ENCODE measurements around the gene DDX51.
A peak's percentile ranks its signal among the peaks of the same experiment; 100 is the strongest.
"Not testable (repeated sequence)": the region's sequence is repeated elsewhere in the genome, so short reads cannot be mapped to it uniquely, and the experiment has no call there.

DDX51 gene

DNA sequence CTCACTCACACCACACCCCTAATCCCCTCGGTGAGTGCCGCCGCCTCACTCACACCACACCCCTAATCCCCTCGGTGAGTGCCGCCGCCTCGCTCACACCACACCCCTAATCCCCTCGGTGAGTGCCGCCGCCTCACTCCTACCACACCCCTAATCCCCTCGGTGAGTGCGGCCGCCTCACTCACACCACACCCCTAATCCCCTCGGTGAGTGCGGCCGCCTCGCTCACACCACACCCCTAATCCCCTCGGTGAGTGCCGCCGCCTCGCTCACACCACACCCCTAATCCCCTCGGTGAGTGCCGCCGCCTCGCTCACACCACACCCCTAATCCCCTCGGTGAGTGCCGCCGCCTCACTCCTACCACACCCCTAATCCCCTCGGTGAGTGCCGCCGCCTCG, 5.4 kb upstream of the DDX51 start:
- not testable (repeated sequence) for H3K27me3 ChIP-seq (ENCODE audit: insufficient read depth, low read length); H3K4me3 ChIP-seq (ENCODE audit: low read length); H3K9me3 ChIP-seq (ENCODE audit: low read length); H2AFZ ChIP-seq (ENCODE audit: low read depth, low read length)
- peaks cover 14% of the 10 kb centered on the region for H3K4me1 ChIP-seq (ENCODE audit: insufficient read depth, low read length)
- H3K36me3 ChIP-seq (ENCODE audit: insufficient read depth, low read length): peaks cover 29% of the 10 kb centered on the region

- no peak overlapping the region for H3K4me3 ChIP-seq (ENCODE audit: low read length)
- H3K36me3 ChIP-seq (ENCODE audit: insufficient read depth, low read length): peaks cover 29% of the 10 kb centered on the region
- peaks cover 8% of the 10 kb centered on the region for H3K4me1 ChIP-seq (ENCODE audit: insufficient read depth, low read length)
- peaks cover 2% of the 10 kb centered on the region for H3K9me3 ChIP-seq (ENCODE audit: low read length)
- no peak overlapping the region for H2AFZ ChIP-seq (ENCODE audit: low read depth, low read length)
- H3K27me3 ChIP-seq (ENCODE audit: insufficient read depth, low read length): no peaks in the 10 kb centered on the region
These were observed 4.4 kb upstream of the DDX51 start for GRCh38 chr12:132148368-132149045.

DNA sequence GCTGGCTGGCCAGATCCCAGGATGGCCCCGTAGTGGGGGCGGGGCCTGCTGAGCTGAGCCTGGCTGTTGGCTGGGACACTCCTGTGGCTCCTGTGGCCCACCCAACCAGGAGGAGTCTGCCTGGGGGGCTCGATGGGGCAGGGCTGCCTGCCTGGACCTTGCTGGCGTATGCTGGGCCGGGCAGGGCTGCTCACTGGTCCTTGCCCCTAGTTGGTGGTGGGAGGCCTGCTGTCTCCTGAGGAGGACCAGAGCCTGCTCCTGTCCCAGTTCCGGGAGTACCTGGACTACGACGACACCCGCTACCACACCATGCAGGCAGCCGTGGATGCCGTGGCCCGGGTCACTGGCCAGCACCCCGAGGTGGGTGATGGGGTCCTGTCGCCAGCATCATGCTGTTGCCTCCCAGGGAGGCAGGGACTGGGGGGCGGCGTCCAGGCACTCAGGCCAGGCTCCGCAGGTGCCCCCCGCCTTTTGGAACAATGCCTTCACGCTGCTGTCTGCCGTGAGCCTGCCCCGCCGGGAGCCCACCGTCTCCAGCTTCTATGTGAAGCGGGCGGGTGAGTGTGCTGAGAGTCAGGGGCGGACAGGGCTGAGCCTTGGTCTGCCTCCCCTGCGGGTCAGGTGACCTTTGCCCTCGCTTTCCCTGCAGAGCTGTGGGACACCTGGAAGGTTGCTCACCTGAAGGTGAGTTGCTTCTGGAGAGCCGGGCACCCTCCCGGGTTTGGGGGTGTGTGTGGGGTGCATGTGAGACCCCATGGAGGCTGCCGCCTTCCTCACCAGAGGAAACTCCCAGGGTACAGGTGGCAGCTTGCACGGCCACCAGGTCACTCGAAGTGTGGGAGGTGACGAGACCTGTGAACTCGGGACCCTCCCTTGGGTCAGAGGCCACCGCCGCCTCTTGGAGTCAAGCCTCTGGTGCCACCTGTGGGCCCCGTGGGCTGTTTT, 3.6 kb upstream of the DDX51 start:
- H2AFZ ChIP-seq (ENCODE audit: low read depth, low read length): no peak overlapping the region

DNA sequence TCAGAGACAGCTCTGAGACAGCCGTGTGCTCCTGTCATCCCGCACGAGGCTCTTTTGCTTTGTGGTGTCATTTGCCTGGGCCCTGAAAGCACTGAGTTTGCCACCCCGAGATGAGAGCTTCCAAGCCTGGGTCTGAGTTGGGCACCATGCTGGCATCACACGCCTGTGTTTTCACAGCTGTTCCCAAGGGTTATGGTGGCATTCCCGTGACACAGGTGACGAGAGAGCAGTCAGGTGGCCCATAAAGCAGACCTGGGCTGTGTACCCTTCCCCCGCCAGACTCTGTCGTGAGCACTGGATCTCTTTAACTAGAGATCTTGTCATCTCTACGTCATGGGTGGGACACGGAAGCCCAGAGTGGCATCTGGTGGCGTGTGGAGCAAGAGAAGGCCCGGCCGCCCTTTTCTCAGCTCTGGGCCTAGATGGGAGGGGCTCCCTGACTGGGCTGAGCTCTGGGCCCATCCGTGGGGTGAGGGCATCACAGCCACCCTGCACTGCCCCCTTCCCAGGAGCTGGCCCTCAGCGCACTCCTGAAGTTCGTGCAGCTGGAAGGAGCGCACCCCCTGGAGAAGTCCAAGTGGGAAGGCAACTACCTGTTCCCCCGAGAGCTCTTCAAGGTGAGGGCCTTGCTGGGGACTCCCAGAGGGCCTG, 2.8 kb upstream of the DDX51 start:
- peaks cover 2% of the 10 kb centered on the region for H3K9me3 ChIP-seq (ENCODE audit: low read length)
- peaks cover 17% of the 10 kb centered on the region for H3K4me1 ChIP-seq (ENCODE audit: insufficient read depth, low read length)
- no peak overlapping the region for H3K4me3 ChIP-seq (ENCODE audit: low read length)
- peaks cover 29% of the 10 kb centered on the region for H3K36me3 ChIP-seq (ENCODE audit: insufficient read depth, low read length)
- no peak overlapping the region for H2AFZ ChIP-seq (ENCODE audit: low read depth, low read length)
- no peaks in the 10 kb centered on the region for H3K27me3 ChIP-seq (ENCODE audit: insufficient read depth, low read length)

More for the DNA sequence above, 3.6 kb upstream of the DDX51 start:
- Histone ChIP-seq H3K36me3 (ENCODE audit: insufficient read depth, low read length) (peaks cover 29% of the 10 kb centered on the region), H3K4me3 (ENCODE audit: low read length) (no peak overlapping the region), H3K27me3 (ENCODE audit: insufficient read depth, low read length) (no peaks in the 10 kb centered on the region), H3K9me3 (ENCODE audit: low read length) (peaks cover 2% of the 10 kb centered on the region), H3K4me1 (ENCODE audit: insufficient read depth, low read length) (peaks cover 16% of the 10 kb centered on the region)

DNA sequence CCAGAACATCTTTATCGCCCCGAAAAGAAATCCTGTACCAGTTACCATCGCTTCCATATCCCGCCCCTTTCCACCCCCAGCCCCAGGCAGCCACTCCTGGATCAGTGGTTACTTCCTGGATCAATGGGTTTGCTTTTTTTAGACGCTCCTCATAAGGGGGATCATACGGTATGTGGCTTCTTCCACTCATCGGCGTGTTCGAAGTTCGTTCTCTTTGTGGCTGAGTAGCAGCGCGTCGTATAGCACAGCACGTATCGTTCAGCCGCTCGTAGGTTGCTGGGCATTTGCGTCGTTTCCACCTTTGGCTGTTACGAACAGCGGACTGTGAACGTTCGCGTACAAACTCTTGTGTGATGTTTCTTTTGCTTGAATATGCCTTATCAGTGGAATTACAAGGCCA, 2.0 kb upstream of the DDX51 start:
- Histone ChIP-seq H3K4me1 (ENCODE audit: insufficient read depth, low read length) (peaks cover 17% of the 10 kb centered on the region), H3K27me3 (ENCODE audit: insufficient read depth, low read length) (no peaks in the 10 kb centered on the region), H2AFZ (ENCODE audit: low read depth, low read length) (no peak overlapping the region), H3K36me3 (ENCODE audit: insufficient read depth, low read length) (peaks cover 26% of the 10 kb centered on the region), H3K9me3 (ENCODE audit: low read length) (peaks cover 2% of the 10 kb centered on the region), H3K4me3 (ENCODE audit: low read length) (no peak overlapping the region)

GRCh38 chr12:132145334-132145733, 1.2 kb upstream of the DDX51 start:
- H2AFZ ChIP-seq (ENCODE audit: low read depth, low read length): no peak overlapping the region
- H3K9me3 ChIP-seq (ENCODE audit: low read length): peaks cover 2% of the 10 kb centered on the region
- peaks cover 17% of the 10 kb centered on the region for H3K4me1 ChIP-seq (ENCODE audit: insufficient read depth, low read length)
- H3K27me3 ChIP-seq (ENCODE audit: insufficient read depth, low read length): no peaks in the 10 kb centered on the region
- peak overlapping the region; percentile 84 for H3K4me3 ChIP-seq (ENCODE audit: low read length)
- peaks cover 34% of the 10 kb centered on the region for H3K36me3 ChIP-seq (ENCODE audit: insufficient read depth, low read length)

GRCh38 chr12:132144810-132145168, 670 bp upstream of the DDX51 start:
- Histone ChIP-seq H3K4me1 (ENCODE audit: insufficient read depth, low read length) (peaks cover 17% of the 10 kb centered on the region), H3K27me3 (ENCODE audit: insufficient read depth, low read length) (no peaks in the 10 kb centered on the region), H2AFZ (ENCODE audit: low read depth, low read length) (no peak overlapping the region), H3K36me3 (ENCODE audit: insufficient read depth, low read length) (peaks cover 39% of the 10 kb centered on the region), H3K4me3 (ENCODE audit: low read length) (peak overlapping the region; percentile 84), H3K9me3 (ENCODE audit: low read length) (peaks cover 2% of the 10 kb centered on the region)

DNA sequence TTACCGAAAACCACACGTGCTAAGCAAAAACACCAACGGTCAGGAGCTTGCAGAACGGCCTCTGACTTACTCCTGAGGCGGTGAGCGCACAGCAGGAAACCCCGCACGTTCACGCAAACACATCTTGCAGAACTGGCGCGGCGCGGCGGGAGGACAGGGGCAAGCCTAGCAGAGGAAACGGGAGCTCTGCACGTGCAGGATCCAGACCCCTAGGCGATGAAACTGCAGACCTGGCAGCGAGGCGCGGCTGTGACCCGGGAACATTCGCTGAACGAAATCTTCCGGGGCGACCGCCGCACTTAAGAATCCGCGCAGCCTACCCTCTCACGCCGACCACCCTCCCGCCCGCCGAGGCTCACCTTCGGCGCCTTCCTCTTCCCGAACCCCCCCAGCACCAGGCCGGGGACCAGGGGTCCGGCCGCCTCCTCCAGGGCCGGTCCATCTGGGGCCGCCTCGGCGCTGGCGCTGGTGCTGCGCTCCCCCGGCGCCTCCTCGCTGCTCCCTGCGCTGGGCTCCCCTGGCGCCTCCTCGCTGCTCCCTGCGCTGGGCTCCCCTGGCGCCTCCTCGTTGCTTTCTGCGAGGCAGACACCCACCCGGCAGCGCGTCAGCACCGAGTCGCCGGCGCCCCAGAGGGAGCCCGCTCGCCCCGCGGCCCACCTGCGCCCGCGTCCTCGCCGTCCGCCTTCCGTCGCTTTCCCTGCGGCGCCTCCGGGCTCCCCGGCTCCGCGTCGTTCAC, 615 bp downstream of the DDX51 start:
- Histone ChIP-seq H3K36me3 (ENCODE audit: insufficient read depth, low read length) (peaks cover 50% of the 10 kb centered on the region), H3K4me1 (ENCODE audit: insufficient read depth, low read length) (peaks cover 17% of the 10 kb centered on the region), H3K27me3 (ENCODE audit: insufficient read depth, low read length) (no peaks in the 10 kb centered on the region), H3K9me3 (ENCODE audit: low read length) (no peaks in the 10 kb centered on the region), H2AFZ (ENCODE audit: low read depth, low read length) (no peak overlapping the region), H3K4me3 (ENCODE audit: low read length) (peak overlapping the region; percentile 84)

GRCh38 chr12:132142679-132143335, 1.3 kb downstream of the DDX51 start:
- Histone ChIP-seq H3K9me3 (ENCODE audit: low read length) (no peaks in the 10 kb centered on the region), H3K4me3 (ENCODE audit: low read length) (peak overlapping the region; percentile 84), H3K27me3 (ENCODE audit: insufficient read depth, low read length) (no peaks in the 10 kb centered on the region), H2AFZ (ENCODE audit: low read depth, low read length) (no peak overlapping the region), H3K4me1 (ENCODE audit: insufficient read depth, low read length) (peaks cover 17% of the 10 kb centered on the region), H3K36me3 (ENCODE audit: insufficient read depth, low read length) (peaks cover 45% of the 10 kb centered on the region)

DNA sequence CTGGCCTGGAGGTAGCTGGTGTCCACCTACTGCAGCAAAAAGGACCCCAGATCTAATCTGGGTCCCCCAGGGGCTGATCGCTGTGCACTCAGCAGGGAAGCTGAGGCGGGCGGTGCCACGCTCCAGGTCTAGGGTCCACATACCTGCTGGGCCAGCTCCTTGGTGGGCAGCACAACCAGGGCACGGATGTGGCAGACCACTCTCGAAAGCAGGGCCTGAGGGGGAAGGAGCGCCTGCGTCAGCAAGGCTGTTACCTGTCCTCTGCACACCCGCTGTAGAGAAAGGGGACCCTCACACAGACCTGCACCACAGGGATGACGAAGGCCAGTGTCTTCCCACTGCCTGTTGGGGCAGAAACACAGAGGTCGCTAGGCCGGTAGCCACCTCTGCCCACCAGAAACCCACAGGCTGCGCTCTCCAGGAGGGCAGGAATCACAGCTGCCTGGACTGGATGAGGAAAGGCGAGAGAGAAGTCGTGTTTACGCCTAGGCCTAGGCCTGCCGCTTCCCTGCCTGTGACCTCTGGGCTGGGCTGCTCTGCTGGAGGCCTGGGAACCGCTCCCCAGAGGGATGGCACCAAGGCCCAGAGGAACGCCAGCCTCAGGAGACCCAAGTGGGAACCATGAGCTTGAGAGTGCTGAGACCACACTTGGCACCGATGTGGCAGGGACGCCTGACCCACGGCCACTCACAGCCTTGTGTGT, 2.0 kb downstream of the DDX51 start:
- H3K27me3 ChIP-seq (ENCODE audit: insufficient read depth, low read length): no peaks in the 10 kb centered on the region
- peak overlapping the region; percentile 84 for H3K4me3 ChIP-seq (ENCODE audit: low read length)
- H3K9me3 ChIP-seq (ENCODE audit: low read length): no peaks in the 10 kb centered on the region
- H3K4me1 ChIP-seq (ENCODE audit: insufficient read depth, low read length): peaks cover 17% of the 10 kb centered on the region
- no peak overlapping the region for H2AFZ ChIP-seq (ENCODE audit: low read depth, low read length)
- H3K36me3 ChIP-seq (ENCODE audit: insufficient read depth, low read length): peaks cover 39% of the 10 kb centered on the region

DNA sequence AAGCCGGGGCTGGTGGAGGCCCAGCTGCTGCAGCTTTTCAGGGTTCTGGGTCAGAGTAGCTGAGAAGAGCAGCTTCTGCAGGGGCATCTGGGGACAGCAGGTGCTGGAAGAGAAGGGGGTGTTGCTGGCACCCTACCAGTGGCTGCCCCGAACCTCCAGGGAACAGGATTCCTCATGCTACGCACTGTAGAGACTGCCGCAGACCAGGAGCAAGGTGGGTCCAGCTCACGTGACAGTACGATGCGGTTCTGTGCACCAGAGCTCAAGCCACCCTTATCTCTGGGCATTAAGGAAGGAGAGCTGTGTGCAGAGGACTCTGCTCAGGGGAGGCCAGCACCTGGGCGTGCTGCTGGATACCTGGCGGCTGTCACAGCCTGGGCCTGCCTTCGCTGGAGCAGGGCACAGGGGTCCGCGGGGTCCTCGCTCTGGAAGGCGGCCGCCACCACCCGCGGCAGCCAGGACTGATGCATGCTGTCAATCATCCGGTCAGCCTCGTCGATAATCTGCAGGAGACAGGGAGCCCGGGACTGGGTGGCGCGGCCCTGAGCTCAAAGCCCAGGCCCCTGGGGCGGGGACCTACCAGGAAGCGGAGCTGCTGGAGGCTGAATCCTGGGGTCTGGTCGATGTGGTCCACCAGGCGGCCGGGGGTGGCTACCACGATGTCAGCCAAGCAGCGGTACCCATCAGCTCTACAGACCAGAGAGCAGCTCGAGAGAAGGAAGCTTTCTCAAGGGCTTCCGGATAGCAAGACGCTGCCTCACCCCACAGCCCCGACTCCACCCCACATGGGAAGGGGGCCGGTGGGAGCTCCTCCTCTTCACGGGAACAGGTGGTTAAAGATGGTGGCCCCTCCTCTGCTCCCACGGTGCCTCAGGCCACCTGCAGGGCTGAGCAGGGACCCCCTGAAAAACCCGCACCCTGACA, 2.9 kb downstream of the DDX51 start:
- Histone ChIP-seq H3K9me3 (ENCODE audit: low read length) (no peaks in the 10 kb centered on the region), H2AFZ (ENCODE audit: low read depth, low read length) (no peak overlapping the region), H3K36me3 (ENCODE audit: insufficient read depth, low read length) (peaks cover 37% of the 10 kb centered on the region), H3K4me3 (ENCODE audit: low read length) (no peak overlapping the region), H3K4me1 (ENCODE audit: insufficient read depth, low read length) (peaks cover 17% of the 10 kb centered on the region), H3K27me3 (ENCODE audit: insufficient read depth, low read length) (no peaks in the 10 kb centered on the region)

Measured in neuron (in vitro differentiated cells).